Spleen (tissue), 7 donors: ENCODE data around the gene CPLX1.

ENCODE experiments used
- POLR2AphosphoS5 ChIP-seq, 3 donors: sonication (generic); formaldehyde crosslinking; IDR thresholded peaks; one replicate each; pipeline ENCODE4 v1.5.1; 2017; ENCODE audit warnings: antibody characterized with exemption in 3 of 3
- TF ChIP-seq, protein P1 (sequence below), 11 experiments: fragments of 200-600 bp in 7 of 11; fragments of 450-650 bp in 4 of 11; sonication (generic) in 4 of 11; IDR thresholded peaks in 8 of 11; conservative IDR thresholded peaks in 3 of 11; 1 replicate in 7 of 11; 2 replicates in 4 of 11; pipeline versions ENCODE4 v1.4.0 to v1.8.0; 2016 to 2021; ENCODE audit warnings: antibody characterized with exemption in 11 of 11, inconsistent platforms in 4 of 11, mild to moderate bottlenecking in 1 of 11
- donor health status: DM: no; HTN: no; CAD: no; lungs with moderate emphysema.
- donor health status: DM: no; HTN: no; CAD: no.
- donor health status: DM: no; HTN: no; CAD: no.

DNA sequence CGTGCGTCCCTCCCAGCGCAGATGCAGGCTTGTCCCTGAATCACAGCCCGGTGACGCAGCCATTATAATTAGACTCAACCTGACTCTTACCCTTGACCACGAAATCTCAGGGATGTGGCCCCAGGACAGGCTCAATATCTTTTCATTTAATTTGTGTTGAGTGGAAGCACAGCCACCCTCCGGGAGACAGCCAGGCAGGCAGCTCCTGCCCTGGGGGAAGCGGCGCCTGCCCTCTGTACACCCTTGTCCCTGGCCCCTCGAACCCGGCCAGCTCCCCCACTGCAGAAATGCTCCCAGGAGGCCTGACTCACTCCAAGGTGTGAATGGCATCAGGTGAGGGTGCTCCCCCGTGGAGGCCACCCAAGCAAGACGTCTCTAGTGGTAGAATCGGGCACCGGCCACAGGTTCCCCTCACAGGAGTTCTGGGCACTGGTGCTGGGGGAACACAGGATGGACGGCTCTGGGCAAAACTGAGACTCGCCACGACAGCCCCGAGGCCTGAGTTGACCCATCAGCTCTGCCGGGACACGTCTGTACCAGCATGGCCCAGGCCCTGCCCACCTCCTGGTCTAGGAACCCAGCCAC, 2.7 kb downstream of the CPLX1 start:
- TF ChIP-seq, protein P1, sequence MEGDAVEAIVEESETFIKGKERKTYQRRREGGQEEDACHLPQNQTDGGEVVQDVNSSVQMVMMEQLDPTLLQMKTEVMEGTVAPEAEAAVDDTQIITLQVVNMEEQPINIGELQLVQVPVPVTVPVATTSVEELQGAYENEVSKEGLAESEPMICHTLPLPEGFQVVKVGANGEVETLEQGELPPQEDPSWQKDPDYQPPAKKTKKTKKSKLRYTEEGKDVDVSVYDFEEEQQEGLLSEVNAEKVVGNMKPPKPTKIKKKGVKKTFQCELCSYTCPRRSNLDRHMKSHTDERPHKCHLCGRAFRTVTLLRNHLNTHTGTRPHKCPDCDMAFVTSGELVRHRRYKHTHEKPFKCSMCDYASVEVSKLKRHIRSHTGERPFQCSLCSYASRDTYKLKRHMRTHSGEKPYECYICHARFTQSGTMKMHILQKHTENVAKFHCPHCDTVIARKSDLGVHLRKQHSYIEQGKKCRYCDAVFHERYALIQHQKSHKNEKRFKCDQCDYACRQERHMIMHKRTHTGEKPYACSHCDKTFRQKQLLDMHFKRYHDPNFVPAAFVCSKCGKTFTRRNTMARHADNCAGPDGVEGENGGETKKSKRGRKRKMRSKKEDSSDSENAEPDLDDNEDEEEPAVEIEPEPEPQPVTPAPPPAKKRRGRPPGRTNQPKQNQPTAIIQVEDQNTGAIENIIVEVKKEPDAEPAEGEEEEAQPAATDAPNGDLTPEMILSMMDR (IDR thresholded peaks at IDR 0.05 in 8 of 11, conservative IDR thresholded peaks at IDR 0.05 in 3 of 11) = no peak
- no peak for TF ChIP-seq POLR2AphosphoS5 (IDR thresholded peaks at IDR 0.05)
